ENCODE data around the gene AKAP13.
A peak's percentile ranks its signal among the peaks of the same experiment; 100 is the strongest.

AKAP13 gene

GRCh38 chr15:85606738-85607137, 226.3 kb downstream of the AKAP13 start:
- DNase-seq, result no peak

- DNase-seq, result peak; percentile 59
Measured at GRCh38 chr15:85607141-85607806, 226.9 kb downstream of the AKAP13 start.

GRCh38 chr15:85607842-85608241, 227.4 kb downstream of the AKAP13 start:
- DNase-seq, result peak; percentile 86

GRCh38 chr15:85609492-85609891, 229.1 kb downstream of the AKAP13 start:
- no peak for DNase-seq

- no peak for DNase-seq
Measured at GRCh38 chr15:85611361-85611760, 231.0 kb downstream of the AKAP13 start.

GRCh38 chr15:85614059-85614458, 233.7 kb downstream of the AKAP13 start:
- peak; percentile 46 for DNase-seq

GRCh38 chr15:85615930-85616329, 235.5 kb downstream of the AKAP13 start:
- peak; percentile 54 for DNase-seq

GRCh38 chr15:85616549-85617110, 236.2 kb downstream of the AKAP13 start:
- peak; percentile 45 for DNase-seq

- DNase-seq, result no peak
Measured at GRCh38 chr15:85618228-85618505, 237.8 kb downstream of the AKAP13 start.

GRCh38 chr15:85618956-85619491, 238.6 kb downstream of the AKAP13 start:
- DNase-seq, result peak; percentile 96

GRCh38 chr15:85619992-85620689, 239.7 kb downstream of the AKAP13 start:
- DNase-seq, result no peak

- no peak for DNase-seq
Measured at GRCh38 chr15:85620690-85621049, 240.3 kb downstream of the AKAP13 start.

- no peak for DNase-seq
Measured at GRCh38 chr15:85621094-85621493, 240.7 kb downstream of the AKAP13 start.

GRCh38 chr15:85622221-85622831, 241.9 kb downstream of the AKAP13 start:
- peak; percentile 72 for DNase-seq

- DNase-seq, result peak; percentile 78
Measured at GRCh38 chr15:85623315-85624049, 243.1 kb downstream of the AKAP13 start.

- peak; percentile 41 for DNase-seq
Measured at GRCh38 chr15:85624291-85624801, 243.9 kb downstream of the AKAP13 start.

- no peak for DNase-seq
Measured at GRCh38 chr15:85625166-85625830, 244.9 kb downstream of the AKAP13 start.

GRCh38 chr15:85625856-85626255, 245.5 kb downstream of the AKAP13 start:
- DNase-seq, result peak; percentile 76

- DNase-seq, result no peak
Measured at GRCh38 chr15:85627213-85627935, 247.0 kb downstream of the AKAP13 start.

GRCh38 chr15:85630311-85630710, 249.9 kb downstream of the AKAP13 start:
- no peak for DNase-seq

- DNase-seq, result no peak
Measured at GRCh38 chr15:85631018-85631417, 250.6 kb downstream of the AKAP13 start.

Measured in fibroblast of skin of back (primary cell).